ENCODE measurements around the gene CANT1.

The CANT1 gene

DNA sequence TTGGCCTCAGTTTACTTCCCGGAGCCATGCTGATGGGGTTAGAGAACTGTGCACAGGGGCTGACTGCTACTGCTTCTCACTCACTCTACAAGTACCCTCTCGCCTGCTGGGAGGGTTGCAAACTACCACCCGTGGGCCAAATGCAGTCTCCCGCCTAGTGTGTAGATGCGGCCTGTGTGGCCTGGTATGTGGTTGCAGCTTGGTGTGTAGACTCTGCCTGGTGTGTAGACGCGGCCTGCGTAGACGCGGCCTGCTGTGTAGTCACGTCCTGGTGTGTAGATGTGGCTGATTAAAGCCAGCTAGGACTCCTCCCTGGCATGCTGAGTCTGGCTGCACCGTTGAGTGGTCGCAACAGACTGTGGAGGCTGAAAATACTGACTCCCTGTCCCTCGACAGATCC is 7.3 kb downstream of the CANT1 start:
- peaks cover 14% of the 10 kb centered on the region for H3K4me1 ChIP-seq
- H3K9me3 ChIP-seq (ENCODE audit: control insufficient read depth, low read length) = no peaks in the 10 kb centered on the region
- H3K79me2 ChIP-seq = peaks cover 34% of the 10 kb centered on the region
- H3K36me3 ChIP-seq (ENCODE audit: control insufficient read depth, insufficient read depth, low read length) = no peaks in the 10 kb centered on the region
- no peak overlapping the region for H3K9ac ChIP-seq
- TF ChIP-seq, protein P1, sequence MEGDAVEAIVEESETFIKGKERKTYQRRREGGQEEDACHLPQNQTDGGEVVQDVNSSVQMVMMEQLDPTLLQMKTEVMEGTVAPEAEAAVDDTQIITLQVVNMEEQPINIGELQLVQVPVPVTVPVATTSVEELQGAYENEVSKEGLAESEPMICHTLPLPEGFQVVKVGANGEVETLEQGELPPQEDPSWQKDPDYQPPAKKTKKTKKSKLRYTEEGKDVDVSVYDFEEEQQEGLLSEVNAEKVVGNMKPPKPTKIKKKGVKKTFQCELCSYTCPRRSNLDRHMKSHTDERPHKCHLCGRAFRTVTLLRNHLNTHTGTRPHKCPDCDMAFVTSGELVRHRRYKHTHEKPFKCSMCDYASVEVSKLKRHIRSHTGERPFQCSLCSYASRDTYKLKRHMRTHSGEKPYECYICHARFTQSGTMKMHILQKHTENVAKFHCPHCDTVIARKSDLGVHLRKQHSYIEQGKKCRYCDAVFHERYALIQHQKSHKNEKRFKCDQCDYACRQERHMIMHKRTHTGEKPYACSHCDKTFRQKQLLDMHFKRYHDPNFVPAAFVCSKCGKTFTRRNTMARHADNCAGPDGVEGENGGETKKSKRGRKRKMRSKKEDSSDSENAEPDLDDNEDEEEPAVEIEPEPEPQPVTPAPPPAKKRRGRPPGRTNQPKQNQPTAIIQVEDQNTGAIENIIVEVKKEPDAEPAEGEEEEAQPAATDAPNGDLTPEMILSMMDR (IDR thresholded peaks at IDR 0.05) = no peak
- H3K27ac ChIP-seq = no peak overlapping the region
- no peak overlapping the region for H2AFZ ChIP-seq
- no peaks in the 10 kb centered on the region for H3K27me3 ChIP-seq (ENCODE audit: control insufficient read depth, insufficient read depth, low read length)
- no peak overlapping the region for H3K4me3 ChIP-seq (ENCODE audit: low read depth, low read length)
- no peak overlapping the region for H3K4me2 ChIP-seq (ENCODE audit: low read length)

DNA sequence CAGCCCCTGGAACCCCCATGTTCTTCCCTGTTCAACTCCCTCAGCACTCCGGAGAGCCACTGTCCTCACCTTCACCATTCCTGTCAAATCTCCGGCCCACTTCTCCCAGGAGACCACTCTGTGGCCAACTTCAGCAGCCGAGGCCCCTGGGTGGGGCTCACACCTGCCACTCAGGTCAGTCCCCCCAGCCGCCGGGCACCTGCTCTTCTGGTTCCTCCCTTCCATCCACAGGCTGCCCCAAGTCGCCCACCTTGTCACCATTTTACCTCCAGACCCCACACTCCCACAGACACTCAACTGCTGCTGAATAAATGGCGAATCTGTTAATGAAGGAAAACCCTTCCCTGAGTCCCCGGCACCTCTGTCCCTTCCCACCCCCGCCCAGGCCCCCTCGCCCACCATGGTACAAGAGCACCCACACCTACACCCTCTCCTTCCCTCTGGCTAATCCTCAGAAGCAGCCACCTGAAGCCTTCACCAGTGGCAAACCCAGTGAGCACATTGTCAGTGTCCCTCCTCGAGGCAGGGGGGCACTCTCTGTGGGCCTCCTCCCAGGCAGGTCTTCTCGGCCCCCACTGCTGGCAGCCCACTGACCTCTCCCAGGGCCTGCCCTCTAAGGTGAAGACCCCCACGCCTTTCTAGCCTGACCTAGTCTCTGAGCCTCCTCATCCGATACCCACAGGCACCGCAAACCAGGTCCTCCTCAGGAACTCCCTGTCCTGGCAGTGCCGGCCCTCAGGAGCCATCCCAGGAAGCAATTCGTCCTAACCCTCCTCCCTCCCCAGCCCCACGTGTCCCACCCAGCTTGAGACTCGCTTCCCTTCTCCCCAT is 8.2 kb downstream of the CANT1 start:
- Histone ChIP-seq H3K4me2 (ENCODE audit: low read length) (no peak overlapping the region), H3K79me2 (peaks cover 27% of the 10 kb centered on the region), H3K9ac (no peak overlapping the region), H3K36me3 (ENCODE audit: control insufficient read depth, insufficient read depth, low read length) (no peaks in the 10 kb centered on the region), H3K4me3 (ENCODE audit: low read depth, low read length) (no peak overlapping the region), H2AFZ (no peak overlapping the region), H3K27ac (no peak overlapping the region), H3K27me3 (ENCODE audit: control insufficient read depth, insufficient read depth, low read length) (no peaks in the 10 kb centered on the region), H3K9me3 (ENCODE audit: control insufficient read depth, low read length) (no peaks in the 10 kb centered on the region), H3K4me1 (peaks cover 21% of the 10 kb centered on the region)
- TF ChIP-seq, protein P1 (IDR thresholded peaks at IDR 0.05) = no peak

DNA sequence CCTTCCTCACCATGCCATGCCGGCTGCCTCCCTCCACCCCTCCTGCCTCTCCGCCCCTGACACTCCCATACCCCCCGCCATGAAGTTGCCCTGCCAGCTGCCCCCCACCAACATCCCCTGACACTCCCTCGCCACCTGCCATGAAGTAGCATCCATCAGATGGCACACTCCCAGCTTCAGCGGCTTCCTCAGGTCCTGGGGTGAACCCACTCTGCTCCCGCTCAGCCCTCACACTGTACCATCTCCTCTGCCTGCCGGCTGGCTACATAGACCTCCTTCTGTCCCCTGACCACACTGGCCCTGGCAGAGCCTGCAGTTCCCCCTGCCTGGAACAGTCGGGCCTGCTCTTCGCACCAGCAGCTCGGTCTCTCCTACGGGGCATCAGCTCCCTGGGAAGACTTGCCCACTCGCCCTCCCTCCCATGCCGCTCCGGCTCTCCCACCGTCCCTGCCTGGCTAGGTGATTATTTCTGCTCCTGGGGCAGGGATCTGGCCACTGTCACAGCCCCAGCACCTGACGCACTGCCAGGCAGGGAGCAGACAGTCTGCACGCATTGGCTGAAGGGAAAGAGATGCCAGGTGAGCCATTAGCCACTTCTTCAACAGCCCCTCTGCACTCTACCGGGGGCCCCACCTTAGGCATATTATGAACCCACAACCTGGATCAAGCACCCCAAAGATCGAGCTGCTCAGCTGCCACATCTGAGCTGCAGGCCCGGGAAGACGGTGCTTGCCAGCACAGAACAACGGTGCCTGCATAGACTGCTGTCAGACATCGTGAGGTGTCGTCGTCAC is 9.0 kb downstream of the CANT1 start:
- Histone ChIP-seq H3K9ac (no peak overlapping the region), H3K9me3 (ENCODE audit: control insufficient read depth, low read length) (no peaks in the 10 kb centered on the region), H3K27ac (no peak overlapping the region), H3K79me2 (peaks cover 22% of the 10 kb centered on the region), H3K27me3 (ENCODE audit: control insufficient read depth, insufficient read depth, low read length) (no peaks in the 10 kb centered on the region), H3K36me3 (ENCODE audit: control insufficient read depth, insufficient read depth, low read length) (no peaks in the 10 kb centered on the region), H3K4me2 (ENCODE audit: low read length) (no peak overlapping the region), H2AFZ (no peak overlapping the region), H3K4me1 (peaks cover 24% of the 10 kb centered on the region), H3K4me3 (ENCODE audit: low read depth, low read length) (no peak overlapping the region)
- TF ChIP-seq, protein P1 (IDR thresholded peaks at IDR 0.05) = no peak

DNA sequence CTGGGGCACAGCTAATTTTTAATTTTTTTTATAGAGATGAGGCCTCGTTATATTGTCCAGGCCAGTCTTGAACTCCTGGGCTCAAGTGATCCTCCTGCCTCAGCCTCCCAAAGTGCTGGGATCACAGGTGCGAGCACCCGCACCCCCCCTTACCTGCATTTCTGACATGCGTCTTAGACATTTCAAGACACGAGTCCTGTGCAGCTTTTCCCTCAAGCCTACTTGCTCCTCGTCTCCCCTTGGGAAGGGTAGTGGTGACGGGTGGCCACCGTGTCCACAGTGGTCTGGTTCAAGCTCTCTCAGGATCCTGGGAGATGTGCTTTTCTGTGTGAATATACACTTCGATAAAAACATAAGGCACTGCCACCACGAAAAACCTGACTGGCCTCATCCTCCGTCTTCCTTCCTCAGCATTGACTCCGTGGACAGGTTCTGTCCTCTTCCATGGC is 9.6 kb downstream of the CANT1 start:
- Histone ChIP-seq H3K4me3 (ENCODE audit: low read depth, low read length) (no peak overlapping the region), H3K9ac (no peak overlapping the region), H3K36me3 (ENCODE audit: control insufficient read depth, insufficient read depth, low read length) (no peaks in the 10 kb centered on the region), H3K27me3 (ENCODE audit: control insufficient read depth, insufficient read depth, low read length) (no peaks in the 10 kb centered on the region), H3K27ac (no peak overlapping the region), H2AFZ (no peak overlapping the region), H3K4me2 (ENCODE audit: low read length) (no peak overlapping the region), H3K9me3 (ENCODE audit: control insufficient read depth, low read length) (no peaks in the 10 kb centered on the region), H3K4me1 (peaks cover 24% of the 10 kb centered on the region), H3K79me2 (peaks cover 16% of the 10 kb centered on the region)
- TF ChIP-seq, protein P1 (IDR thresholded peaks at IDR 0.05) = no peak

Measured in parathyroid adenoma (tissue), 2 donors.